ENCODE measurements around the gene PKMYT1. TPM values are rescaled to one million over a fixed set of nuclear protein-coding genes. Genes with fewer than 3 reads are reported as not detected.
A peak's percentile ranks its signal among the peaks of the same experiment; 100 is the strongest.

The PKMYT1 gene
- total RNA-seq (2022) (16.9 and 34.7 TPM in 2 replicates), Bru-seq, nascent RNA (percentile 34 among the genes with signal in this experiment), BruChase-seq, experiment 1, labeled RNA remaining after a 6-hour chase (percentile 35 among the genes with signal in this experiment), BruChase-seq, experiment 2, labeled RNA remaining after a 2-hour chase (percentile 41 among the genes with signal in this experiment)
- long read RNA-seq, transcript PKMYT1-201 (9 exons, 2,171 nt), result major isoform, 75 of 121 reads
- long read RNA-seq, partial matches to known transcripts, result 11 of 121 reads
- long read RNA-seq, other reads (novel, unspliced or antisense), result 27 of 121 reads

GRCh38 chr16:2980227-2981176 is at the start of gene PKMYT1:
Gene PKMYT1, minus strand, starts transcription at chr16:2980446. Its CDS starts 789 bp downstream, at chr16:2979657.
- H3K27ac Mint-ChIP-seq (ENCODE audit: low read depth, unreplicated experiment), result no peak within 1 kb of the TSS
- CTCF ChIA-PET, result interaction anchor here (0.6 to 1.1 kb wide), 6 partner anchors 42 to 60 kb away, joined by 3 to 5 read pairs (median 4); partner anchors contain the start of gene BICDL2
- no peak for TF ChIP-seq CTCF (IDR thresholded peaks at IDR 0.05; ENCODE audit: unreplicated experiment)
- H3K36me3 Mint-ChIP-seq (ENCODE audit: insufficient read depth, unreplicated experiment), result peaks cover 5% of the 10 kb centered on the region
- no peaks in the 10 kb centered on the region for H3K27me3 Mint-ChIP-seq (ENCODE audit: insufficient read depth, unreplicated experiment)
- H3K4me3 Mint-ChIP-seq (ENCODE audit: unreplicated experiment), result peak within 1 kb of the TSS; percentile 73
- DNase-seq (ENCODE audit: unreplicated experiment), result peak; percentile 87
- POLR2A ChIA-PET, result interaction anchor here (0.6 to 2.5 kb wide), 9 partner anchors 9 to 1153 kb away, joined by 3 to 19 read pairs (median 5); partner anchors contain the start of genes KREMEN2, PAQR4 and TNFRSF12A
- no peaks in the 10 kb centered on the region for H3K9me3 Mint-ChIP-seq (ENCODE audit: unreplicated experiment)
- intact Hi-C loops (cut with micrococcal nuclease), result loop anchor here (1.0 to 5.0 kb wide), 2 partner anchors 11 to 53 kb away; partner anchors contain the start of gene PAQR4
- H3K4me1 Mint-ChIP-seq (ENCODE audit: insufficient read depth, unreplicated experiment), result peaks cover 6% of the 10 kb centered on the region
- TSS peak; percentile 83 for BruUV-seq (replicated peaks)

- Mint-ChIP-seq H3K36me3 (ENCODE audit: insufficient read depth, unreplicated experiment) (peaks cover 26% of the 10 kb centered on the region), H3K27ac (ENCODE audit: low read depth, unreplicated experiment) (no peak overlapping the region), H3K9me3 (ENCODE audit: unreplicated experiment) (no peaks in the 10 kb centered on the region), H3K4me1 (ENCODE audit: insufficient read depth, unreplicated experiment) (no peaks in the 10 kb centered on the region), H3K4me3 (ENCODE audit: unreplicated experiment) (no peak overlapping the region), H3K27me3 (ENCODE audit: insufficient read depth, unreplicated experiment) (peaks cover 26% of the 10 kb centered on the region)
- no peak for TF ChIP-seq CTCF (IDR thresholded peaks at IDR 0.05; ENCODE audit: unreplicated experiment)
- intact Hi-C loops (cut with micrococcal nuclease), result no loop called here
- CTCF ChIA-PET, result interaction anchor here (0.6 to 8.3 kb wide), 9 partner anchors 10 to 142 kb away, joined by 3 to 121 read pairs (median 9); no protein-coding TSS in a partner anchor
- no TSS peak for BruUV-seq (replicated peaks)
- DNase-seq (ENCODE audit: unreplicated experiment), result no peak
- POLR2A ChIA-PET, result interaction anchor here (0.6 to 2.2 kb wide), 3 partner anchors 19 to 475 kb away, joined by 3 to 7 read pairs (median 5); no protein-coding TSS in a partner anchor
Observed at GRCh38 chr16:3029491-3030221, 49.4 kb upstream of the PKMYT1 start.

- intact Hi-C loops (cut with micrococcal nuclease), result loop anchor here (1.0 kb wide), 1 partner anchor 26 kb away; no protein-coding TSS in a partner anchor
- Mint-ChIP-seq H3K4me3 (ENCODE audit: unreplicated experiment) (no peak overlapping the region), H3K36me3 (ENCODE audit: insufficient read depth, unreplicated experiment) (peaks cover 34% of the 10 kb centered on the region), H3K9me3 (ENCODE audit: unreplicated experiment) (no peaks in the 10 kb centered on the region), H3K27ac (ENCODE audit: low read depth, unreplicated experiment) (no peak overlapping the region), H3K27me3 (ENCODE audit: insufficient read depth, unreplicated experiment) (peaks cover 18% of the 10 kb centered on the region), H3K4me1 (ENCODE audit: insufficient read depth, unreplicated experiment) (peaks cover 6% of the 10 kb centered on the region)
- CTCF ChIA-PET, result interaction anchor here (0.5 to 8.3 kb wide), 16 partner anchors 11 to 249 kb away, joined by 3 to 121 read pairs (median 6); no protein-coding TSS in a partner anchor
- DNase-seq (ENCODE audit: unreplicated experiment), result no peak
- POLR2A ChIA-PET, result interaction anchor here (0.6 to 1.1 kb wide), 5 partner anchors 17 to 476 kb away, joined by 3 to 8 read pairs (median 3); partner anchors contain the start of genes MMP25 and ZNF205
- no peak for TF ChIP-seq CTCF (IDR thresholded peaks at IDR 0.05; ENCODE audit: unreplicated experiment)
- no TSS peak for BruUV-seq (replicated peaks)
Observed at GRCh38 chr16:3028716-3029319, 48.6 kb upstream of the PKMYT1 start.
